DMS153 treated with DMSO at 0.1 percent for 48 hours (cell line): ENCODE measurements around the gene LDLRAP1.

Experiments
- DNase-seq: peaks from one replicate; lab custom pipeline; 2025; ENCODE audit not compliant: unreplicated experiment; lab: John Stamatoyannopoulos, UW

The LDLRAP1 gene

GRCh38 chr1:25523542-25523941 is 19.9 kb upstream of the LDLRAP1 start:
- DNase-seq, result no peak

- no peak for DNase-seq
Measured at GRCh38 chr1:25524568-25525360, 18.6 kb upstream of the LDLRAP1 start.

GRCh38 chr1:25525361-25525688 is 18.1 kb upstream of the LDLRAP1 start:
- no peak for DNase-seq

GRCh38 chr1:25526753-25527152 is 16.7 kb upstream of the LDLRAP1 start:
- DNase-seq, result no peak

GRCh38 chr1:25527226-25527846 is 16.1 kb upstream of the LDLRAP1 start:
- no peak for DNase-seq

GRCh38 chr1:25527946-25528595 is 15.3 kb upstream of the LDLRAP1 start:
- no peak for DNase-seq

- DNase-seq, result no peak
Measured at GRCh38 chr1:25528881-25529517, 14.4 kb upstream of the LDLRAP1 start.

- DNase-seq, result no peak
Measured at GRCh38 chr1:25529518-25530185, 13.8 kb upstream of the LDLRAP1 start.

- DNase-seq, result no peak
Measured at GRCh38 chr1:25530186-25531081, 13.0 kb upstream of the LDLRAP1 start.

- DNase-seq, result no peak
Measured at GRCh38 chr1:25531082-25531461, 12.3 kb upstream of the LDLRAP1 start.

- no peak for DNase-seq
Measured at GRCh38 chr1:25532970-25533369, 10.4 kb upstream of the LDLRAP1 start.

GRCh38 chr1:25533775-25534409 is 9.5 kb upstream of the LDLRAP1 start:
- DNase-seq, result no peak

- no peak for DNase-seq
Measured at GRCh38 chr1:25534410-25534788, 9.0 kb upstream of the LDLRAP1 start.

GRCh38 chr1:25536124-25536523 is 7.3 kb upstream of the LDLRAP1 start:
- no peak for DNase-seq

- no peak for DNase-seq
Measured at GRCh38 chr1:25537153-25537831, 6.1 kb upstream of the LDLRAP1 start.

GRCh38 chr1:25538191-25538767 is 5.1 kb upstream of the LDLRAP1 start:
- no peak for DNase-seq

GRCh38 chr1:25540750-25541342 is 2.6 kb upstream of the LDLRAP1 start:
- DNase-seq, result no peak

GRCh38 chr1:25541425-25541824 is 2.0 kb upstream of the LDLRAP1 start:
- DNase-seq, result no peak
